ENCODE measurements around the gene TFF1.

The TFF1 gene

DNA sequence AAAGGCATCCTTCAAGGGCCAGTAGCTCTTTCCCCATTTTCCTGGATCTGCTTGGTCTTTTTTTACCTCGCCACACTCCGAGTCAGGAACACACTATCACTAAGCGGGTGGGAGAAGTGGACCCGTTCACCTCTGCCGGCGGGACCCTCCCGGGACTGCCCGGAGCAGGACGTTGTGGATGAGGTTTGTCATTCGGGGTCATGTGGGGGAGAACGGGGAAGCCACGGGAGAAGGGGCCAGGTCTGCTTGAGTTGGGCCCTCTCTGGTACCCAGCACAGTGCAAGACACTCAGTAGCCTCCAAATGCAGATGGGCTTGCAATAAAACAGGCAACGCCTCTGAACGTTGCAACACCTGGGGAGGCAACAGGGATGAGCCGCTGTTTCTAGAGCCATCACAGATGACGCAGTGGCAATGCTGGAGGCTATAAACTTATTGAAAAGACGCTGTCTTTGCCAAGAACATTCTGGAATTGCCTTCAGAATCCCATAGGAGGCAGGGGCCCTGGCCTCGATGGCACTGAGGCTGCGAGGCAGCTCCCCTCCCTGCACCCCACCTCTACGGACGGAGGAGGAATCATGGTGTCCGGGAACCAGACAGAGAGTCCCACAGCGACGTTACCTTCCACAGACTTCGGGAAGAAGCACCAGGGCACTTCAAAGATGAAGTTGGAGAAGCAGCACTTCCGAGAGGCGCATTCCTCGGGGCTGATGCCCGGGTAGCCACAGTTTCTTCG is 19.3 kb downstream of the TFF1 start:
- Histone ChIP-seq H3K4me1 (ENCODE audit: control insufficient read depth, insufficient read depth, low read length) (no peaks in the 10 kb centered on the region), H3K36me3 (ENCODE audit: control insufficient read depth in 2 of 2, insufficient read depth in 1 of 2, low read length in 2 of 2) (no peaks in the 10 kb centered on the region), H3K9me3 (ENCODE audit: control insufficient read depth, insufficient read depth, low read depth, low read length) (no peaks in the 10 kb centered on the region), H3K27ac (ENCODE audit: extremely low read depth, low read depth, low read length) (no peak overlapping the region), H3K4me3 (ENCODE audit: low read depth, low read length) (no peak overlapping the region)
- CTCF ChIA-PET = interaction anchor here (1.8 kb wide), 1 partner anchor 37 kb away, joined by 5 read pairs; no protein-coding TSS in a partner anchor
- POLR2A ChIA-PET = no interaction called here
- TF ChIP-seq ZNF626 (tag by site-specific recombination; IDR thresholded peaks at IDR 0.05) (no peak), ZFP37 (tag by site-specific recombination; IDR thresholded peaks at IDR 0.05) (no peak), BCL11A (tag by site-specific recombination; IDR thresholded peaks at IDR 0.05; ENCODE audit: low read depth) (no peak), ZNF433 (tag by site-specific recombination; IDR thresholded peaks at IDR 0.05; ENCODE audit: low read depth) (no peak), ZNF658 (tag by site-specific recombination; IDR thresholded peaks at IDR 0.05) (no peak), ZNF366 (tag by site-specific recombination; conservative IDR thresholded peaks at IDR 0.05) (no peak), ZNF621 (tag by site-specific recombination; IDR thresholded peaks at IDR 0.05) (no peak), ZNF274 (IDR thresholded peaks at IDR 0.05; ENCODE audit: low read length) (no peak), ZNF274 (tag by site-specific recombination; IDR thresholded peaks at IDR 0.05; ENCODE audit: borderline replicate concordance) (no peak), KLF16 (tag by site-specific recombination; IDR thresholded peaks at IDR 0.05) (no peak), ZNF785 (tag by site-specific recombination; IDR thresholded peaks at IDR 0.05) (no peak), ZNF354C (tag by site-specific recombination; IDR thresholded peaks at IDR 0.05; ENCODE audit: borderline replicate concordance, low read depth) (no peak), GLIS1 (tag by site-specific recombination; IDR thresholded peaks at IDR 0.05) (no peak), MZF1 (tag by site-specific recombination; IDR thresholded peaks at IDR 0.05; ENCODE audit: borderline replicate concordance) (no peak)
- TF ChIP-seq, protein P1, sequence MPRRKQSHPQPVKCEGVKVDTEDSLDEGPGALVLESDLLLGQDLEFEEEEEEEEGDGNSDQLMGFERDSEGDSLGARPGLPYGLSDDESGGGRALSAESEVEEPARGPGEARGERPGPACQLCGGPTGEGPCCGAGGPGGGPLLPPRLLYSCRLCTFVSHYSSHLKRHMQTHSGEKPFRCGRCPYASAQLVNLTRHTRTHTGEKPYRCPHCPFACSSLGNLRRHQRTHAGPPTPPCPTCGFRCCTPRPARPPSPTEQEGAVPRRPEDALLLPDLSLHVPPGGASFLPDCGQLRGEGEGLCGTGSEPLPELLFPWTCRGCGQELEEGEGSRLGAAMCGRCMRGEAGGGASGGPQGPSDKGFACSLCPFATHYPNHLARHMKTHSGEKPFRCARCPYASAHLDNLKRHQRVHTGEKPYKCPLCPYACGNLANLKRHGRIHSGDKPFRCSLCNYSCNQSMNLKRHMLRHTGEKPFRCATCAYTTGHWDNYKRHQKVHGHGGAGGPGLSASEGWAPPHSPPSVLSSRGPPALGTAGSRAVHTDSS (tag by site-specific recombination; IDR thresholded peaks at IDR 0.05) = no peak

DNA sequence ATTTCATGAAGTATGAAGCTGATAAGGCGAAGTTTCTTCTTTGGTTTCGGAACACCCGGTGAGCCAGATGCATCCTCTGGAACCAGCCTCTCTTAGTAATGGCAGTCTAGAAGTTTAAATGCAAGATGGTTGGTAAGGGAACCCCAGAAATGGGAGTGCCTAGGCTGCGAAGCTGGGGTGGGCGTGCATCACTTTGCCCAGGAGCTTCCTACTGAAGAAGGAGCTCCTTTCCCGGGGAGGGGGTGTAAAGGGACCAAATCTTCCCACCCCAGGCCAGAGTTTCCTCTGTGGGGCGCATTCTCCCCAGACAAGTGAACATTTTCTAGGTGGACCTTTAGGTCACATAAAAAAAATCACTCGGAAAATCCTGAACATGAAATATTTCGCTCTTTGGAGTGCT is 19.9 kb downstream of the TFF1 start:
- CTCF ChIA-PET = interaction anchor here (1.8 kb wide), 1 partner anchor 36 kb away, joined by 5 read pairs; no protein-coding TSS in a partner anchor

More for the DNA sequence above, 19.9 kb downstream of the TFF1 start:
- TF ChIP-seq ZNF175 (tag by site-specific recombination; IDR thresholded peaks at IDR 0.05) = no peak
- TF ChIP-seq BCL11B (tag by site-specific recombination; IDR thresholded peaks at IDR 0.05; ENCODE audit: low read depth) = no peak
- TF ChIP-seq ZNF621 (tag by site-specific recombination; IDR thresholded peaks at IDR 0.05) = no peak
- TF ChIP-seq, protein P2, sequence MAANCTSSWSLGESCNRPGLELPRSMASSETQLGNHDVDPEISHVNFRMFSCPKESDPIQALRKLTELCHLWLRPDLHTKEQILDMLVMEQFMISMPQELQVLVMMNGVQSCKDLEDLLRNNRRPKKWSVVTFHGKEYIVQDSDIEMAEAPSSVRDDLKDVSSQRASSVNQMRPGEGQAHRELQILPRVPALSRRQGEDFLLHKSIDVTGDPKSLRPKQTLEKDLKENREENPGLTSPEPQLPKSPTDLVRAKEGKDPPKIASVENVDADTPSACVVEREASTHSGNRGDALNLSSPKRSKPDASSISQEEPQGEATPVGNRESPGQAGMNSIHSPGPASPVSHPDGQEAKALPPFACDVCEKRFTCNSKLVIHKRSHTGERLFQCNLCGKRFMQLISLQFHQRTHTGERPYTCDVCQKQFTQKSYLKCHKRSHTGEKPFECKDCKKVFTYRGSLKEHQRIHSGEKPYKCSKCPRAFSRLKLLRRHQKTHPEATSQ (tag by site-specific recombination; IDR thresholded peaks at IDR 0.05) = no peak
- TF ChIP-seq SETDB1 (IDR thresholded peaks at IDR 0.05; ENCODE audit: insufficient read length, low read length) = no peak
- TF ChIP-seq ZNF677 (tag by site-specific recombination; IDR thresholded peaks at IDR 0.05) = no peak
- TF ChIP-seq SALL2 (tag by site-specific recombination; IDR thresholded peaks at IDR 0.05; ENCODE audit: borderline replicate concordance) = no peak
- no peak for TF ChIP-seq ZNF837 (tag by site-specific recombination; IDR thresholded peaks at IDR 0.05)
- no peak for TF ChIP-seq ZNF214 (tag by site-specific recombination; IDR thresholded peaks at IDR 0.05; ENCODE audit: borderline replicate concordance)
- TF ChIP-seq ZNF274 (IDR thresholded peaks at IDR 0.05; ENCODE audit: low read length) = no peak
- TF ChIP-seq ZNF274 (tag by site-specific recombination; IDR thresholded peaks at IDR 0.05; ENCODE audit: borderline replicate concordance) = no peak
- no peak for TF ChIP-seq ZNF501 (tag by site-specific recombination; IDR thresholded peaks at IDR 0.05)
- TF ChIP-seq ZNF571 (tag by site-specific recombination; IDR thresholded peaks at IDR 0.05) = no peak
- TF ChIP-seq ZNF561 (tag by site-specific recombination; IDR thresholded peaks at IDR 0.05; ENCODE audit: borderline replicate concordance) = no peak
- TF ChIP-seq GLIS1 (tag by site-specific recombination; IDR thresholded peaks at IDR 0.05) = no peak
- no peak for TF ChIP-seq ZNF114 (tag by site-specific recombination; IDR thresholded peaks at IDR 0.05)
- no peak for TF ChIP-seq MEIS1 (CRISPR knock-in tag; IDR thresholded peaks at IDR 0.05; ENCODE audit: borderline replicate concordance)
- no peak for TF ChIP-seq YY1 (tag by site-specific recombination; IDR thresholded peaks at IDR 0.05)
- TF ChIP-seq AEBP2 (tag by site-specific recombination; IDR thresholded peaks at IDR 0.05; ENCODE audit: borderline replicate concordance) = no peak
- no peaks in the 10 kb centered on the region for H3K4me1 ChIP-seq (ENCODE audit: control insufficient read depth, insufficient read depth, low read length)
- no peaks in the 10 kb centered on the region for H3K9me3 ChIP-seq (ENCODE audit: control insufficient read depth, insufficient read depth, low read depth, low read length)
- H3K36me3 ChIP-seq (ENCODE audit: control insufficient read depth in 2 of 2, insufficient read depth in 1 of 2, low read length in 2 of 2) = no peaks in the 10 kb centered on the region
- no peak overlapping the region for H3K4me3 ChIP-seq (ENCODE audit: low read depth, low read length)
- no peak overlapping the region for H3K27ac ChIP-seq (ENCODE audit: extremely low read depth, low read depth, low read length)
- POLR2A ChIA-PET = no interaction called here
